ENCODE data around the gene DLX1. TPM values are rescaled to one million over a fixed set of nuclear protein-coding genes. Genes with fewer than 3 reads are reported as not detected.

Gene DLX1
- polyA plus RNA-seq, 3 donors = 0.05 TPM; not detected in 2

DNA sequence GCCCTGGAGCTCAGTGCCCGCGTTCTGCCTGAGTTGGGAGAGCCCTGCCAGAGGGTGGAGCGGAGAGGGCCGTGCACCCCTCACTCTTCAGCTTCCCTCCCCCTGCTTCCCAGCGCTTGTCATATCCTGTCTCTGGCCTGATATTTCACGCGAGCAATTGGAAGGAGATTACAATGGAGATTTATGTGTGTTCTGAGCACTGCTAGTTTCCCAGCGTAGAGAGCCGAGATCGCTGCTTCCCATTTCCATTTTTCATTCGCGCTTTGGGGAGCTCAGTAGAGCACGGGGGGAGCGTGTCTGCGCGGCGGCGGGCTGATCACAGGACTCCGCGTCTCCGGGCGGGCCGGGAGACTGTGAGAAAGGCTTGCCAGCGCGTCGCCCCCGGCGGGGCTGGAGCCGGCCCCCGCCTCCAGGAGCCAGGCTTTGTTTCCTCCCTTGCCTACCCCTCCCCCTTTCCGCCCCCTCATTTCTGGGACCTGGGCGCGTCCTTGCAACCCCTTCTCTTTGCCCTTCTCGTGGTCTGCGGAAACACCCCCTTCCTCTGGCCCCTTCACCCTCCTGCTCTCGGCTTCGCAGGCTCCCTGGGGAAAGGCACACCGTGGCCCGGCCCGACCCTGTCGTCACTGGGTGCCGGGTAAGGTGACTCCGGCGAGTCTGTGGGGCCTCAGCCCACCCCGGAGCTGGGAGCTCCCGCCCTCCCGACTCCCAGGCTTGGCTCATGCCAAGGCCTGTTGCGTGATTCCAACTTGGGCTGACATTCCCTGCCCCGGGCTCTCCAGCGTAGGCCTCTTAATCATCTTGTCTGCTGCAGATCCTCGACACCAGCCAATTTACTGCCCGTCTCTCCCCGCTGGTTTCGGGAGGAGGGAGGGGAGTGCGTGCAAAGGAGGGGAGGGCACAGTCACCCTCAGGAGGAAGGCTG is 11.6 kb downstream of the DLX1 start:
- peak in 1 of 3 donors; percentile 66 for DNase-seq
- Histone ChIP-seq H3K27ac (ENCODE audit: low read depth in 1 of 2, low read length in 2 of 2) (no peak overlapping the region), H3K36me3 (replicated peaks in 1 of 2; ENCODE audit: control insufficient read depth in 1 of 2, insufficient read depth in 2 of 2, low read length in 2 of 2) (no peaks in the 10 kb centered on the region), H3K4me2 (replicated peaks; ENCODE audit: extremely low read depth, low read length, poor library complexity, severe bottlenecking) (peak overlapping the region; percentile 99), H3K27me3 (ENCODE audit: control insufficient read depth in 2 of 2, insufficient read depth in 2 of 2, low read length in 2 of 2) (peaks cover 91 to 99% of the 10 kb centered on the region in 2 donors), H3K9me3 (replicated peaks in 1 of 2; ENCODE audit: control insufficient read depth in 1 of 2, insufficient read depth in 1 of 2, low read length in 2 of 2) (peaks cover 3 to 54% of the 10 kb centered on the region in 2 donors), H3K4me3 (replicated peaks in 1 of 3; ENCODE audit: low read depth in 2 of 3, low read length in 3 of 3) (peak overlapping the region in 1 of 3 experiments; percentile 88), H3K4me1 (ENCODE audit: control insufficient read depth in 1 of 2, insufficient read depth in 2 of 2, low read length in 2 of 2) (peaks cover 69 to 82% of the 10 kb centered on the region in 2 donors), H3K79me2 (ENCODE audit: insufficient read depth, low read length) (no peaks in the 10 kb centered on the region), H3K9ac (ENCODE audit: insufficient read depth, low read length, poor library complexity, severe bottlenecking) (no peak overlapping the region), H4K20me1 (ENCODE audit: insufficient read depth, low read length) (peaks cover 19% of the 10 kb centered on the region), H2AFZ (ENCODE audit: insufficient read depth, low read depth, low read length, poor library complexity, severe bottlenecking) (peak overlapping the region; percentile 21)
- WGBS (ENCODE audit: insufficient coverage) = 1% methylated on average over 40 of the region's 55 CpGs
- intact Hi-C loops (cut with micrococcal nuclease) = no loop called here
- H3K9me3 Mint-ChIP-seq = peaks cover 0 to 50% (median 29%) of the 10 kb centered on the region in 7 donors
- peaks cover 68% of the 10 kb centered on the region for H3K4me1 Mint-ChIP-seq
- peak overlapping the region; percentile 34 to 93 for H3K4me3 Mint-ChIP-seq
- H3K27me3 Mint-ChIP-seq (ENCODE audit: low read depth in 3 of 3) = peaks cover 90 to 100% (median 97%) of the 10 kb centered on the region in 3 donors
- TF ChIP-seq, protein P1, sequence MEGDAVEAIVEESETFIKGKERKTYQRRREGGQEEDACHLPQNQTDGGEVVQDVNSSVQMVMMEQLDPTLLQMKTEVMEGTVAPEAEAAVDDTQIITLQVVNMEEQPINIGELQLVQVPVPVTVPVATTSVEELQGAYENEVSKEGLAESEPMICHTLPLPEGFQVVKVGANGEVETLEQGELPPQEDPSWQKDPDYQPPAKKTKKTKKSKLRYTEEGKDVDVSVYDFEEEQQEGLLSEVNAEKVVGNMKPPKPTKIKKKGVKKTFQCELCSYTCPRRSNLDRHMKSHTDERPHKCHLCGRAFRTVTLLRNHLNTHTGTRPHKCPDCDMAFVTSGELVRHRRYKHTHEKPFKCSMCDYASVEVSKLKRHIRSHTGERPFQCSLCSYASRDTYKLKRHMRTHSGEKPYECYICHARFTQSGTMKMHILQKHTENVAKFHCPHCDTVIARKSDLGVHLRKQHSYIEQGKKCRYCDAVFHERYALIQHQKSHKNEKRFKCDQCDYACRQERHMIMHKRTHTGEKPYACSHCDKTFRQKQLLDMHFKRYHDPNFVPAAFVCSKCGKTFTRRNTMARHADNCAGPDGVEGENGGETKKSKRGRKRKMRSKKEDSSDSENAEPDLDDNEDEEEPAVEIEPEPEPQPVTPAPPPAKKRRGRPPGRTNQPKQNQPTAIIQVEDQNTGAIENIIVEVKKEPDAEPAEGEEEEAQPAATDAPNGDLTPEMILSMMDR (IDR thresholded peaks at IDR 0.05) = no peak
- peak overlapping the region in 2 of 7 donors; percentile 27 to 62 for H3K27ac Mint-ChIP-seq
- peaks cover 13 to 25% of the 10 kb centered on the region in 2 donors for H3K36me3 Mint-ChIP-seq

DNA sequence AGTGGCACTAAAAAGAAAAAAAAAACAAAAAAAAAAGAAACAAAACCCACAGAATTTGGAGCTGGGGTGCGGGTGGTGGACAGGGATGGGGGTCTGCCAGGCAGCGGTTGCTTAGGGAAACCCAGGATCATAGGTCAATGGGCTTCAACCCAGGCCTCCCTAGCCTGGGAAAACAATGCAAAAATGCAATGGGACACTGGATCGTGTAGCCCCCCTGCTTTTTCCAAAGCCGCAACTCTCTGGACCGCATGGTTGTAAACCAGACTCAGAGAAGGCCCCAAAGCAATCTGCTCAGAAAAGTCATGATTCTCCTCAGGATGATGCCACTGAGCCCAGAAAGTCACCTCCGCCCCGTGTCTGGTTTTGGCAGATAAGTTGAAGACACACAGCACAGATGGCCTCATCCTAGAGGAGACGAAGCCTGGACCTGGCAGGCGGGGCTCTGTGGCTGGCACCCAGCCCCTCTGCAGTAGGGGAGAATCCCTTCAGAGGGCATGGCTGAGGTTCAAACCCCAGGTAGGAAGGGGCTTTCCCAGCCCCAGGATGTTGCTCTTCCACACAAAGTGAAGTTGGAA is 12.3 kb downstream of the DLX1 start:
- Mint-ChIP-seq H3K9me3 (peaks cover 0 to 54% (median 29%) of the 10 kb centered on the region in 7 donors), H3K27ac (no peak overlapping the region), H3K27me3 (ENCODE audit: low read depth in 3 of 3) (peaks cover 89 to 100% (median 97%) of the 10 kb centered on the region in 3 donors), H3K4me3 (peak overlapping the region in 1 of 2 donors; percentile 93), H3K36me3 (peaks cover 13 to 26% of the 10 kb centered on the region in 2 donors), H3K4me1 (peaks cover 74% of the 10 kb centered on the region)
- Histone ChIP-seq H3K9me3 (replicated peaks in 1 of 2; ENCODE audit: control insufficient read depth in 1 of 2, insufficient read depth in 1 of 2, low read length in 2 of 2) (peaks cover 3 to 48% of the 10 kb centered on the region in 2 donors), H2AFZ (ENCODE audit: insufficient read depth, low read depth, low read length, poor library complexity, severe bottlenecking) (no peak overlapping the region), H4K20me1 (ENCODE audit: insufficient read depth, low read length) (peaks cover 19% of the 10 kb centered on the region), H3K27me3 (ENCODE audit: control insufficient read depth in 2 of 2, insufficient read depth in 2 of 2, low read length in 2 of 2) (peaks cover 88 to 98% of the 10 kb centered on the region in 2 donors), H3K4me3 (replicated peaks in 1 of 3; ENCODE audit: low read depth in 2 of 3, low read length in 3 of 3) (peak overlapping the region in 1 of 3 experiments; percentile 88), H3K79me2 (ENCODE audit: insufficient read depth, low read length) (no peaks in the 10 kb centered on the region), H3K36me3 (replicated peaks in 1 of 2; ENCODE audit: control insufficient read depth in 1 of 2, insufficient read depth in 2 of 2, low read length in 2 of 2) (no peaks in the 10 kb centered on the region), H3K4me2 (replicated peaks; ENCODE audit: extremely low read depth, low read length, poor library complexity, severe bottlenecking) (peak overlapping the region; percentile 99), H3K9ac (ENCODE audit: insufficient read depth, low read length, poor library complexity, severe bottlenecking) (no peak overlapping the region), H3K27ac (ENCODE audit: low read depth in 1 of 2, low read length in 2 of 2) (no peak overlapping the region), H3K4me1 (ENCODE audit: control insufficient read depth in 1 of 2, insufficient read depth in 2 of 2, low read length in 2 of 2) (peaks cover 76 to 89% of the 10 kb centered on the region in 2 donors)
- DNase-seq = no peak
- TF ChIP-seq, protein P1 (IDR thresholded peaks at IDR 0.05) = no peak
- intact Hi-C loops (cut with micrococcal nuclease) = no loop called here
- WGBS (ENCODE audit: insufficient coverage) = 26% methylated on average over 7 of the region's 9 CpGs
